Activated effector memory CD4-positive, alpha-beta T cell treated with Interleukin-2 at 50 U/mL for 16 hours (primary cell): Measurements from ENCODE around the gene SELPLG.

ENCODE experiments used
- DNase-seq: peaks from one replicate; pipeline ENCODE4 v3.0.0-alpha.2; 2020

The SELPLG gene

DNA sequence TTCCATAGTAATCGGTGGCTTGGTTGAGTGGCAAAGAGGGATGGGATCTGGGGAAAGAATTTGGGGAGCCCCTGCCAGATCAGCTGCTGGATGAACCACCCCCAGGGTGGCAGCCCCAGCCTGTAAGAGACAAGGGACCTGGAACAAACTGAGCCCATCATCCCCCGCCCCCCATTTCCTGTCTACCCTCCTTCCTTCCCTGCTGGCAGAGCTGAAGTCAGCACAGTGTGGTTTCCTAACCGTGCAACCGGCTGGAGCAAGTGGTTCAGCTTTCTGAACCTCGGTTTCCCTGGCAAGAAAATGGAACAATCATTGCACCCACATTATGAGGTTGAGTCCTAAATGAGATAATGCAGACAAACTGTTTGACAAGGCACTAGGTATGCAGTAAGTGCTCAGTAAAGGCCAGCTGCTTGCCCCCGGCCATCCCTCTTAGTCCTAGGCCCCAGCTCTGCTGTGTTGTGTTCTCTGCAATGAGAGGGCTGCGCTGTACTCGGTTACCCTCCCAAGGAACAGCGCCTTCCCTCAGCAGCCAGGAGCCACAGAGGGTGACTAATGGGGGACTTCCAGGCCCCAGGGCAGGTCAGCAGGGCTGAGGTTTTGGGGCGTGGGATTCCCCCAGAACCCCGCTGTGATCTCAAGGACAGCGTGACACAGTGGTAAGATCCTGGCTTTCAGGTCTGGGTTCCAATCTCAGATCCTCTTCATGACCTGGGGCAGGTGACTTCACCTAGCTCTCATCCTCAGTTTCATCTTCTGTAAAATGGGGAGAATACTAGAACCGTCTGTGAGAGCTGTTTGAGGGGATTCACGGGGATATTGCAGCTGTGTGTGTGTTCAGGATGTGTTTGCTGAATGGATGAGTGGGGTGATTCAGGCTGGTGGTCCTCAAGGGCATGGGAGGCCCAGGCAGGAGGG is 16.5 kb downstream of the SELPLG start:
- peak; percentile 57 for DNase-seq

DNA sequence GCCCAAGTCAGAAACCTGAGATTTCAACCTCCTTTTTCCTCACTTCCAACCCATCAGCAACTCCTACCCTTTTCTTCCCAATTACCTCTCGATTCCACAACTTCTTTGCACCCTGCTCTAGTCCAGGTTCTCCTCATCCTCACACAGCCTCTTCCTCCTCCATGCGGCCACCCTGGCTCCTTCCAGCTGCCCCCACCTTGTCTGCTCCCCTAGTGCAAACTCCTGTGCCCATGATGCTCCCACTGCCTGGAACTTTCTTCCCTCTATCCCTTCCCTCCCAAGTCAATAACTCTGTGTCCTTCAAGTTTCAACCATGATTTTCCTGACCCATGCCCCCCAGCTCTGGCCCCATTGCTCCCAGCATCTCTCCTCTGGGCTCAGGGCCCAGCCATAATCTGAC is 17.3 kb downstream of the SELPLG start:
- DNase-seq, result no peak

DNA sequence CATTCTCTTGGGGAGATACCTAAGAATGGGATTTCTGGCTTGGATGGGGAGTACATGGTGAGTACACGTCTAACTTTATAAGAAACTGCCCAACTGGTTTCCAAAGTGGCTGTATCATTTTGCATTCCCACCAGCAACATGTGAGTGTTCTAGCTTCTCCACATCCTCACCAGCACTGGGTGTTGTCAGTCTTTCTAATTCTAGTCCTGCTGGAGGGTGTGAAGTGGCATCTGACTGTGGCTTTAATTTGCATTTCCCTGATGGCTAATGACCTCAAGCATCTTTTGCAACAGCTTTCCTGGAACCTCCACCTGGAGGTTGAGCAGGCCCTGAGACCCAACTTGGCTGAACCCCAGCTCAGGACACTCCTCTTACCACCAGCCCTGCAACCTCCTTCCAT is 17.8 kb downstream of the SELPLG start:
- DNase-seq, result no peak

DNA sequence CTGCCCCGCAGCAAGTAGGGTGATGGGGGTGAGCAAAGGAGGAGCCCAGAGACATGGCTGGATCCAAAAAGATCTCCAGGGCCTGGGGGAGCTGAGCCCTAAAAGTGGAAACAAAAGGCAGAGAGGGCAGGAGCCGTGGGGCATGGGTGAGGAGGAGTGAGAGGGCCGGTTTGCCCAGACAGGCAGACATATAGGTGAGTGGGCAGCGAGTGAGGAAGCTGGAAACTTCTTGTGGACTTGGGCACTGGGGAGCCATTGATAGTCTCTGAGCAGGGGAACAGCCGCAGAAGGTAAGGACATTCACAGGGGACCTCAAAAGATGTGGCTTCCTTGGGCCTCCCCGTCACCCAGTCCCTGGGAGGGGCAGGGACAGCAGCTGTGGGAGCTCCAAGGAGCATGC is 19.1 kb downstream of the SELPLG start:
- DNase-seq, result no peak

DNA sequence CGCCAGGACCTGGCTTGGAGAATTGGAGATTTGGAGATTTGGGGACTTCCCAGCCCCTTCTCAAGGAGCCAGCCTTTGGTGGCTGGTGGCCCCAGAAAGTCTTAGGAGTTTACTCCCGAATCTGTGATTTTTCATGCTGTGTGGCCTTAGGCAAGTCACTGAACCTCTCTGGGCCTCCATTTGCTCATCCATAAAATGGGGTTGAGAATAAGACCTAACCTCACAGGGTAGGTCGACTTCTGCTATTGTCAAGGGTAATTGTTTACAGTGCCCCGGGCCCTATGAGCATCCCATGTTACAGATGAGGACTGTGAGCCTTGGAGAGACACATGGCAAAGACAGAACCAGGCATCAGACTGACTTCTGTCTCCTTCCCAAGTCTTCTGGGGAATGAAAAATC is 19.7 kb downstream of the SELPLG start:
- DNase-seq, result no peak

DNA sequence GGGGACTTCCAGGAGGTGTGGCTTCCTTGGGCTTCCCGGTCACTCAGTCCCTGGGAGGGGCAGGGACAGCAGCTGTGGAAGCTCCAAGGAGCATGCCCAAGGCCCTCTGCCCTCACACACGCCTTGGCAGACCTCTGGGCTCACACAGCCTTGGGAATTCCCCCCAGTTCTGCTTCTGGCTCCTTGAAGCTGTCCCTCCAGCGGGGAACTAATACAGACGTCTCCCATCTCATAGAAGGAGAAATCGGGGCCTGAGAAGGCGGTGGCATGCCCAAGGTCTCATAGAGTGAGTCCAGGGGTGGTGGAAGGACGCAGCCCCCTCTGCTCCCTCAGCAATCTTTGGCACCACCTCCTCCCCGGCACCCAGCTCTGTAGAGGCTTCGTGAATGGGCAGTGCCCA is 20.1 kb downstream of the SELPLG start:
- DNase-seq, result no peak

DNA sequence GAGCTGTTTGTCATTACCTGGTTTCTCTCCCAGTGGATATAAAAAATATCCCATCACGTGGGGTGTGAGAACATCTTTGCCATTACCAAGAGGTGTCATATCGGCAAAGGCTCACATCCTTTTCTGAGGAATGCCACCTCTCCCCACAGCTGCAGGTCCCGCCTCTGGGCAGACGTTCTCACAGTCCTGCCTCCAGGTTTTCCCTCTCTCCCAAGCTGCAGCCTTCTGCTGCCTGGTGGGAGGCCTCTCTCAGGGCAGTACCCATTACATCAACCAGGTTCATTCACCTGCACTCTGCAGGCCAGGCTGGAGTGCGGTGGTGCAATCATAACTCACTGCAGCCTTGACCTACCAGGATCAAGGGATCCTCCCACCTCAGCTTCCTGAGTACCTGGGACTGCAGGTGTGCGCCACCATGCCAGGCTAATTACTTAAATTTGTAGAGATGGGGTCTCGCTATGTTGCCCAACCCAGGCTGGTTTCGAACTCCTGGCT is 20.9 kb downstream of the SELPLG start:
- DNase-seq, result no peak

DNA sequence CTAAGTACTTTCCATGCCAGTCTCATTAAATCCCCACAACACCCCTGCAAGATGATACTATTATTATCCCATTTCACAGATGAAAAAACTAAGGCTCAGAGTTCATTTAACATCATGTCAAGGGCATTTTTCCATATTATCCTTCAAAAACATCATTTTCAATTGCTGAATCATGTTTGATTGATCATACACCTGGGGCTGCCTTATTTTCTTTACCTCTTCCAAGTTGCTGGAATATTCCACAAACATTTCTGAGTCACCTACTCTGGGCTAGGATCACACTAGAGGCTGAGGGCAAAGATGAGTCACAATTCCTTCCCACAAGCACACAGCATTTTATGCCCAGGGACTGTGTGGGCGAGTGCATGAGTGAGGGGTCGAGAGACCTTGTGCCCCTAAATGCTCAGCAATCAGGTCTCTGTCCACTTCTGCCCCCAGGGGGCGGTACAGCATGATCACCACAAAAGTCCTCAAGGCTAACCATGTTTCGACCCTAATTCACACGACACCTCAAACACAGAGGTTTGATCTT is 21.7 kb downstream of the SELPLG start:
- no peak for DNase-seq

DNA sequence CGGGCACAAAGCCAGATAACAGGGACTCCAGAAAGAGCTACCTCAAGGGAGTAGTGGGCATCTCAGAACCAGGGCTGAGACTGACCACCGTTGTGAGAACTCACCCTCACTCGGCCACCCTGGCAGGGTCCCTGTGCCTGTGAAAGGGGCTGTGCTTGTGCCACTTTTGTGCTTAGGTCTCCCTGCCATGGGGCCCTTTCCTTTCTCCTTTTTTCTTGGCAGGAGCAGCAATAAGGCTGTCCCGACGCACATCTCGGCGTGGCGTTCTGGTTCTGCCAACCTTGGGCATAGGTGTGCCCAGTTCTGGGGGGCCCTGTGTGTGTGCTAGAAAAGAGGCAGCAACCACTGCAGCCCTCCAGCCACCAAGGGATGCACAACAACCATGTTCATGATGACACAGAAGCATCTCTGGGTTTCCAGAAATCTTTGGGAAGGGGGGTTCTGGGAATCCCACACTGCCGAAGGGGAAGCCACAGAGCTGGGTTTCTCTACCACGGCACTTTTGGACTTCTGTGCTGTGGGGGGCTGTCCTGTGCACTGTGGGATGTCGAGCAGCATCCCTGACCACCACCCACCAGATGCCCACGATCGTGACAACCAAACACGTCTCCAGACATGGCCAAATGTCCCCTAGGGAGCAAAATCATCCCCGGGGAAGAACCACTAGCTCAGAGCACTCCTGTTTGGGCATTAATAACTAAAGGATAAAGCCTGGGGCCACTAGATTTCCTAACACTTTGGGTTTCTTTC is 22.7 kb downstream of the SELPLG start:
- no peak for DNase-seq

DNA sequence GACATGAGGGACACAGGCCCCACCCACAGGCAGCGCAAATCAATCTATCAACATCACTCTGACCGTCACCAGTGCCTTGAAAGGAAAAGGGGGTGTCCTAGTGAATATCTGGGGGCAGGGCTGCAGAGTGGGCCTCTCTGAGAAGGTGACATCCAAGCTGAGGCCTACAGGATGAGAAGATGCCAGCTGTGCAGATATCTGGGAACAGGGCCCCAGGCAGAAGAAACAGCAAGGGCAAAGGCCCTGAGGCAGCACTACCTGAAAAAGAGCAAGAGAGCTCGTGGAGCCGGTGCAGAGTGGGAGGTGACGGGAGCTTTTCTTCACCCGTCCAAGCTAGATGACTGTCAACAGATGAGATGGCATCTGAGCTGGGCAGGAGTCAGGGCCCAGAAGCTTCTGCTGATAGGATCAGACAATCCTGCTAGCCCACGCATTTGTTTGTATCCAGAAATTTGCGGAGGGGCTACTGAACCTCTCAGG is 23.3 kb downstream of the SELPLG start:
- no peak for DNase-seq

DNA sequence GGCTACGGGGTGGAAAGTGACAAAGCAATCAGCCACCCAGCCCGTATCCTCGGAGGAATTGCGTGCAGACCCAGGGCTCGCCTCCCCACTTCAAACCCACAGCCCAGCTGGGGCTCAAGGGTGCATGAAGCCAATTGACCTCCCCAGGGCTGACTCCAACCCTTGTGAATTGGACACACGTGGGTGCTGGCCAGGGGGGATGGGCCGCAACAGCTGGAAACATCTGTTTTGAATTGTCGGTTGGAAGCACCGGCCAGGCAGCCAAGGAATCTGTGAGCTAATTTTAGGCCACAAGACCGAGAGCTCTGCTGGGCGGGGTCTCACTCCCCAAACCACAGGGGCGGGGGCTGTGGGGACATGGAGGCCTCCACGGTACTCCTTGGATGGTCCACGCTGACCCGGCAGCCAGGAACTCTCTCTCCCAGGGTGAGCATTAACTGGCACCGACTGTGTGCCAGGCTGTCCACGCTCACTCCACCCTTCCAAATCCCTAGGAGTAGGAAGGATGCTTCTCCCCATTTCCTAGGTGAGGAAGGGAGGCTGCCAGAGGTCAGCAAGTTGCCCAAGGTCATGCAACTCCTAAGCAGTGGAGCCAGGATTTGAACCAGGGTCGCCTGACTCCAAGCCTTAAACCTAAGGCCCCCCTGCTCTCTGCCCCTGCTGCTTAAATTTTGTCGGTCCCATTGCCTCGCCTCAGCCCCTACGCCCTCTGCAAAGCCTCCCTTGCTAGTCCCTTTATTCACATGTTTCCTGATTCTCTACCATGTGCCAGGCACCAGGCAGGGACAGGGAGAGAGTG is 24.0 kb downstream of the SELPLG start:
- DNase-seq, result no peak

DNA sequence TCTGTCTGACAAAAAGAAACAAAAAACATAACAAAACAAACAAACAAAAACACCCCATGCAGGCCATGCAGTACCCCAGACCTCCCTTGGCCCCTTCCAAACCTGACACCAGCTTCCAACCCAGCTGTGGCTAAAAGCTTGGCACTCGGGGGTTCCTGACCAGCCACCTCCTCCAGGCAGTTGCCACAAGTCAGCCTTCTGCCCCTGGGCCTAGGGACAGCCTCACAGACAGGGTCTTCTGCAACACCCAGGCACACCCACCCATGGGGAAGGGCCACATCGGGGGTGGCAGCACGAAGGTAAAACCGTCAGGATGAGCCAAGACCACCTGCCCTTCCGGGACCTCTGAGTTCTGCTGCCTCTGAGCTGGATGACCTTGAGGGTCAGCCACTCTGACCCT is 25.1 kb downstream of the SELPLG start:
- no peak for DNase-seq

DNA sequence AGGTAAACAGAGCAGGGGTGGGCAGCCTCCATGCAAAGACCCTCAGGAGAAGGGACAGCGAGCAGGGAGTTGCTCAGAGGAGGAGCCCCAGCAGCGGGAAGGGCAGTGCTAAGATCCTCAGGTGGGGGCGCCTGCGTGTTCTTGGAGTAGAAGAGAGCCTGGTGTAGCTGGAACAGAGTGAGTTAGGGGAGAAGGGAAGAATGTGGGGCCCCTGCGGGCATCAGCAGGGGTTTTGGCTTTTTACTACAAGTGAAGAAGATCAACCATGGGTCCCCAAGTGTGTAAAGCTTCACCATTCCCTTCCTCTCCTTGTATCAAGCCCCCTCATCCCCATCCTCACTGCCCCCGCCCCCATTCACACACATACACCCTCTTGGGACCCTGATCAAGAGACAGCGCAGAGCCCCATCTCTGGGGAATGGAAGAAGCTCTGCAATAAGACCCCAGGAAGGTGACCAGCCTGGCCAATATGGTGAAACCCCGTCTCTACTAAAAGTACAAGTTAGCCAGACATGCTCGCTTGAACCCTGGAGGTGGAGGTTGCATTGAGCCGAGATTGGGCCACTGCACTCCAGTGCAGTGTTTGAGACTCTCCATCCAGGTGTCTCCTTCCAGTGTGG is 25.6 kb downstream of the SELPLG start:
- no peak for DNase-seq

DNA sequence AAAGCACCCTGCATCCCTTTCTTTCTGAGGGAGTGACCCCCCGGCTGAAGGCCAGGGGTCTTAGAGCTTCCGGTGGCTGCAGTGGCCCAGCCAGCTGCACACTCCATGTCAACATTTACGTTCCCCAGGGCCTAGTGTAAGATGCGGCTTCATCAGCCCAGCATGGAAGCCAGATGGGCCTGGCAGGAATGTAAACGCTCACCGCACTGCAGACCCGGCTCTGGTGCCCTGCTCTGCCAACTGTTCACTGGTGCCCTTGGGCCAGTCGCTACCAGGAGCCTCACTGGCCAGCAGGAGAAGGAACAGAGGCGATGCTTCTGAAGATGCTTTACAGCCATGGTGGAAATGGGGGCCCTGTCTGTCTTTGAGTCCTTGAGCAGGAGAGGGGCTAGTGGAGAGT is 27.2 kb downstream of the SELPLG start:
- DNase-seq, result no peak

DNA sequence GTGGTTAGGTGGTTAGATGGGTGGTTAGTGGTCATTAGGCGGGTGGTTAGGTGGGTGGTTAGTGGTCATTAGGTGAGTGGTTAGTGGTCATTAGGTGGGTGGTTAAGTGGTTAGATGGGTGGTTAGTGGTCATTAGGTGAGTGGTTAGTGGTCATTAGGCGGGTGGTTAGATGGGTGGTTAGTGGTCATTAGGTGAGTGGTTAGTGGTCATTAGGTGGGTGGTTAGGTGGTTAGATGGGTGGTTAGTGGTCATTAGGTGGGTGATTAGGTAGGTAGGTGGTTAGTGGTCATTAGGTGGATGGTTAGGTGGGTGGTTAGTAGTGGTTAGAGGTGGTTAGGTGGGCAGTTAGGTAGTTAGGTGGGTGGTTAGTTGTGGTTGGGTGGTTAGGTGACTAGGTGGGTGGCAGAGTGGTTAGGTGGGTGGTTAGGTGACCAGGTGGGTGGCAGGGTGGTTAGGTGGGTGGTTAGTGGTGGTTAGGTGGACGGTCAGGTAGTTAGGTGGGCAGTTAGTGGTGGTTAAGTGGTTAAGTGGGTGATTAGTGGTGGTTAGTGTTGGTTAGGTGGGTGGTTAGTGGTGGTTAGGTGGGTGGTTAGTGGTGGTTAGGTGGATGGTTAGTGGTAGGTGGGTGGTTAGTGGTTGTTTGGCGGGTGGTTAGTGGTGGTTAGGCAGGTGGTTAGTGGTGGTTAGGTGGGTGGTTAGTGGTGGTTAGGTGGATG is 27.8 kb downstream of the SELPLG start:
- no peak for DNase-seq

DNA sequence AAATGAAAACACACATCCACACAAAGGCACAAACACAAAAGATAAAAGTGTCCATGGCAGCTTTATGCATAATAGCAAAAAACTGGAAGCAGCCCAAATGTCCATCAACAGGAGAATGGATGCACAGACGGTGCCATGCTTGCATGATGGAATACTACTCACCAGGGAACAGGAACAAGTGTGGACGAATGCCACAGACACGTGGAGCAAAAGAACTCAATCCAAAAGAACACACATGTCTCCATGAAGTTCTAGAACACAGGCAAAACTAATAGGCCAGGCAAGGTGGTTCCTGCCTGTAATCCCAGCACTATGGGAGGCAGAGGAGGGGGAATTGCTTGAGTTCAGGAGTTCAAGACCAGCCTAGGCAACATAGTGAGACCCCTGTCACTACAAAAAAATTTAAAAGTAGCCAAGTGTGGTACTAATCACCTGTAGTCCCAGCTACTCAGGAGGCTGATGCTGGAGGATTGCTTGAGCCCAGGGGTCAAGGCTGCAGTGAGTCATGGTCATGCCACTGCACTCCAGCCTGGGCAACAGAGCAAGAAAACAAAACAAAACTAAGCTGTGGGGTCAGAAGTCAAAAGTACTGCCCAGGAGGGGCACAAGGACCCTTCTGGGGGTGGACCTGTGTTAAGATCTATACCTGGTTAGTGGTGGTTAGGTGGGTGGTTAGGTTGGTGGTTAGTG is 28.5 kb downstream of the SELPLG start:
- no peak for DNase-seq

DNA sequence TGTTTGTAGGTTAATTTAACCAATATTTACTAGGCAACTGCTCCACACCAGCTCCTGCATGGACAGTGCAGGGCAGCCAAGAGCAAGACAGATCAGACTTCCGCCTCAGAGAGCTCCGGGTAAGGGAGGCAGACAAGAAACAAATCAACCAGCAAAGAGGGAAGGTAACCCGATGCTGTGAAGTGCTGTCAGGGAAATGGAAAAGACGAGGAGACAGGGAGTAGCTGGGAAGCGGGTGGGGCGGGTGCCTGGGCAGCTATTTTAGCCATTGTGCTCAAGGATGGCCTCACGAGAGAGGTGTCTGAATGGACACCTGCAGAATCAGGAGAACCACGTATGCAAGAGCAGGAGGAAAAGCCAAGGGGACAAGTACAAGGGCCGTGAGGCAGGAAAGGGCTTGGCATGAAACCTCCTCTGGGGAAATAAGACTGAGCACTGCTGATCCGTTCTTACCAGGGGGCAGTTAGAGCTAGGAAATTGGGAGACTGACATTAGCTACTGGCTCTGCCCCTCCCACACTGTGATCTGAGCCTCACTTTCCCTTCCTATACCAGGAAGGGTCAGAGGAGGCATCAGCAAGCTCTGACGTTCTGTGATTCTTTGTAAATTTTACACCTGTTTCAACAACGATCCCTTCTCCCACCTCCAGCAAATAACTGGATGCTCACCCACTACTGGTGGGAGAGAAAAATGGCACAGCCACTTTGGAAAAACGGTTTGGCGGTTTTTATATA is 29.3 kb downstream of the SELPLG start:
- DNase-seq, result no peak

DNA sequence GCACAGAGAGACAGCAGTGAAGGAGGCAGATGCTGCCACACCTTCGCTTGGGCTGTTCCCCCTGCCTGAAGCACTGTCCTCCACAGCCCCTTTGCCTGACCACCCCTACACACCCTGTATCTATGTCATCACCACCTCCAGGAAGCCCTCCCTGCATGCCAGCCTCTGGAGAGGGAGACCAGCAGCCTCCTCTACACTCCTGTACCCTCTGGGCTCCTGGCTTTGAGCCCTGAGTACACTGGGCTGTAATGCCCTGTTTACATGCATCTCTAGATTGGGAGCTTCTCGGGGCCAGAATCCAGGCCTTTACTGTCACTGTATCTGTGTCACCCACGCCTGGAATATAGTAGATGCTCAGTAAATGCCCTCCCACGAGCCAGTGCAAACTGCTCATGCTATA is 30.0 kb downstream of the SELPLG start:
- DNase-seq, result no peak

DNA sequence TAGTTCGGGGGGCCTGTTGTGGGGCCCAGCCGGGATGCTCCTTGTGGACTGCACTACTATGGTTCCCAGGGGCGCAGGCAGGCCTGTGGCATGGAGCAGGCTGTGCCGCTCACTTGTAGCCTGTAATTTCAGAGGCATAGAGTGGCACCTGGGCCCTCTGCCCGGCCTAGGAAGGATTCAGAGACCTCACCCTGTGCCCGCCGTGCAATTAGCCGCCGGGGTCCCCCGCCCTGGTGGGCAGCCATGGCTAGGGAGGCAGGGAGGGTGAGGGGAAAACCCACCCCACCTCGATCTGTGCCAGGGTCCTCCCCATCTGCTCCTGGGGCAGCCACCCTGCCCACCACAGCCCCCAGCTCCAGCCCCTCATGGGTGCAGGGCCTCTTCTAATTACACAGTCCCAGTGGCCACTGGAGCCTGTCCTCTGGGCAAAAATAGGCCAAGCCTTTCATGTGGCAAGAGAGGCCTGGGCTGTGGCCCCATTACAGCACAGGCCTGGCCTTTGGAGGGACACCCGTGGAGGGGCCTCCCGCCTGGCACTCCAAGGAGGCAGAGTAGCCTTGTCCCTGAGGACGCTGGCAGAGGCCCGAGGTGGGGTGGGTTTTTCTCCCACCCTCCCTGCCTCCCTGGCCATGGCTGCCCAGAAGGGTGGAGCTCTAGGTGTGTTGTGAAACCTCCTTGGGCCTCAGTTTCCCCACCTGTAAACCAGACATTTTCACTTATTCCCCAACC is 30.6 kb downstream of the SELPLG start:
- no peak for DNase-seq
